HEK293T (cell line): Measurements from ENCODE around the gene ASIC3.

Source experiments
- CTCF ChIA-PET: fragments of 350-600 bp; formaldehyde crosslinking; extraction: SDS; loops from one replicate; lab custom pipeline; 2021; ENCODE audit warnings: antibody characterized with exemption, inconsistent platforms; lab: Yijun Ruan, JAX
- POLR2A ChIA-PET: fragments of 350-600 bp; formaldehyde crosslinking; extraction: SDS; loops from one replicate; lab custom pipeline; 2020; ENCODE audit warnings: antibody characterized with exemption, inconsistent platforms; lab: Yijun Ruan, JAX
- DNase-seq: peaks from one replicate; pipeline ENCODE4 v3.0.0; 2012; ENCODE audit warnings: mixed read lengths; ENCODE audit errors: extremely low spot score
- ARNT ChIP-seq: fragments of 450-650 bp; IDR thresholded peaks from 2 replicates; pipeline ENCODE4 v1.6.1; 2017; ENCODE audit warnings: mild to moderate bottlenecking
- BHLHE40 ChIP-seq: fragments of 450-650 bp; IDR thresholded peaks from 2 replicates; pipeline ENCODE4 v1.6.1; 2016; ENCODE audit warnings: mild to moderate bottlenecking, moderate library complexity, borderline replicate concordance
- CTBP1 ChIP-seq: fragments of 450-650 bp; IDR thresholded peaks from 2 replicates; pipeline ENCODE4 v1.6.1; 2016; ENCODE audit warnings: borderline replicate concordance
- ELF4 ChIP-seq: fragments of 450-650 bp; IDR thresholded peaks from 2 replicates; pipeline ENCODE4 v1.6.1; 2017; ENCODE audit warnings: antibody characterized with exemption
- FOXA1 ChIP-seq: fragments of 450-650 bp; IDR thresholded peaks from 2 replicates; pipeline ENCODE4 v1.6.1; 2016; ENCODE audit warnings: mild to moderate bottlenecking
- FOXK2 ChIP-seq: fragments of 450-650 bp; IDR thresholded peaks from 2 replicates; pipeline ENCODE4 v1.6.1; 2016; ENCODE audit warnings: mild to moderate bottlenecking
- FOXM1 ChIP-seq: fragments of 450-650 bp; IDR thresholded peaks from 2 replicates; pipeline ENCODE4 v1.6.1; 2017; ENCODE audit warnings: mild to moderate bottlenecking, borderline replicate concordance
- HDGF ChIP-seq: fragments of 450-650 bp; IDR thresholded peaks from 2 replicates; pipeline ENCODE4 v1.6.1; 2017; ENCODE audit warnings: antibody characterized with exemption, borderline replicate concordance
- L3MBTL2 ChIP-seq: fragments of 450-650 bp; conservative IDR thresholded peaks from 2 replicates; pipeline ENCODE4 v1.6.1; 2016; ENCODE audit warnings: mild to moderate bottlenecking
- LEF1 ChIP-seq: fragments of 450-650 bp; IDR thresholded peaks from 2 replicates; pipeline ENCODE4 v1.6.1; 2017; ENCODE audit warnings: mild to moderate bottlenecking, borderline replicate concordance
- NFRKB ChIP-seq: fragments of 450-650 bp; IDR thresholded peaks from 2 replicates; pipeline ENCODE4 v1.6.1; 2016; ENCODE audit warnings: mild to moderate bottlenecking, moderate library complexity
- PKNOX1 ChIP-seq: fragments of 450-650 bp; IDR thresholded peaks from 2 replicates; pipeline ENCODE4 v1.6.1; 2016
- SP1 ChIP-seq: fragments of 450-650 bp; IDR thresholded peaks from 2 replicates; pipeline ENCODE4 v1.6.1; 2017
- SUZ12 ChIP-seq: fragments of 450-650 bp; IDR thresholded peaks from 2 replicates; pipeline ENCODE4 v1.6.1; 2016; ENCODE audit warnings: mild to moderate bottlenecking
- TARDBP ChIP-seq: fragments of 450-650 bp; IDR thresholded peaks from 2 replicates; pipeline ENCODE4 v1.6.1; 2016
- ZNF384 ChIP-seq: fragments of 450-650 bp; IDR thresholded peaks from 2 replicates; pipeline ENCODE4 v1.6.1; 2016

Gene ASIC3

GRCh38 chr7:151013733-151014497, 34.4 kb upstream of the ASIC3 start:
- DNase-seq = no peak

GRCh38 chr7:151014950-151015349, 33.4 kb upstream of the ASIC3 start:
- ChIA-PET POLR2A (no interaction called here), CTCF (interaction anchor here (0.6 kb wide), 1 partner anchor 52 kb away, joined by 3 read pairs; no protein-coding TSS in a partner anchor)
- DNase-seq = no peak
- TF ChIP-seq ARNT (no peak), ELF4 (no peak), LEF1 (no peak), TARDBP (no peak), PKNOX1 (no peak), FOXM1 (no peak), FOXK2 (no peak), CTBP1 (no peak), HDGF (no peak)

More at GRCh38 chr7:151013733-151014497, 34.4 kb upstream of the ASIC3 start:
- CTCF ChIA-PET = interaction anchor here (1.2 kb wide), 1 partner anchor 51 kb away, joined by 3 read pairs; no protein-coding TSS in a partner anchor
- POLR2A ChIA-PET = interaction anchor here (1.9 kb wide), 1 partner anchor 14 kb away, joined by 9 read pairs; the partner anchor contains the start of gene ABCB8
- TF ChIP-seq HDGF (no peak), SUZ12 (no peak), CTBP1 (no peak), FOXK2 (no peak), LEF1 (no peak), PKNOX1 (no peak), ZNF384 (no peak), FOXM1 (no peak), ARNT (no peak), NFRKB (no peak), L3MBTL2 (no peak)

- DNase-seq = no peak
- TF ChIP-seq NFRKB (no peak), FOXA1 (no peak), BHLHE40 (no peak), PKNOX1 (no peak), TARDBP (no peak), FOXK2 (no peak), ELF4 (no peak)
- ChIA-PET POLR2A (interaction anchor here (1.0 kb wide), 1 partner anchor 43 kb away, joined by 3 read pairs; the partner anchor contains the start of gene SLC4A2), CTCF (interaction anchor here (0.5 to 3.9 kb wide), 3 partner anchors 8 to 95 kb away, joined by 3 to 40 read pairs (median 40); partner anchors contain the start of gene ABCB8)
Measured at GRCh38 chr7:151015967-151016366, 32.4 kb upstream of the ASIC3 start.

GRCh38 chr7:151016505-151016904, 31.8 kb upstream of the ASIC3 start:
- ChIA-PET POLR2A (interaction anchor here (1.0 kb wide), 1 partner anchor 43 kb away, joined by 3 read pairs; the partner anchor contains the start of gene SLC4A2), CTCF (interaction anchor here (0.5 to 3.9 kb wide), 3 partner anchors 9 to 94 kb away, joined by 3 to 40 read pairs (median 40); partner anchors contain the start of gene ABCB8)
- TF ChIP-seq LEF1 = no peak
- DNase-seq = no peak

GRCh38 chr7:151016942-151017341, 31.4 kb upstream of the ASIC3 start:
- POLR2A ChIA-PET = interaction anchor here (1.0 kb wide), 1 partner anchor 42 kb away, joined by 3 read pairs; the partner anchor contains the start of gene SLC4A2
- TF ChIP-seq ELF4 (no peak), BHLHE40 (no peak), ZNF384 (no peak), HDGF (no peak), TARDBP (no peak), FOXA1 (no peak), L3MBTL2 (no peak), FOXM1 (no peak), ARNT (no peak), LEF1 (no peak), FOXK2 (no peak), SUZ12 (no peak), SP1 (no peak), CTBP1 (no peak), NFRKB (no peak), PKNOX1 (no peak)
- no peak for DNase-seq
- CTCF ChIA-PET = interaction anchor here (1.2 to 3.9 kb wide), 4 partner anchors 9 to 94 kb away, joined by 5 to 40 read pairs (median 23); partner anchors contain the start of gene ABCB8
